ENCODE results near the gene RAPGEF2.
A peak's percentile ranks its signal among the peaks of the same experiment; 100 is the strongest.

RAPGEF2 gene

DNA sequence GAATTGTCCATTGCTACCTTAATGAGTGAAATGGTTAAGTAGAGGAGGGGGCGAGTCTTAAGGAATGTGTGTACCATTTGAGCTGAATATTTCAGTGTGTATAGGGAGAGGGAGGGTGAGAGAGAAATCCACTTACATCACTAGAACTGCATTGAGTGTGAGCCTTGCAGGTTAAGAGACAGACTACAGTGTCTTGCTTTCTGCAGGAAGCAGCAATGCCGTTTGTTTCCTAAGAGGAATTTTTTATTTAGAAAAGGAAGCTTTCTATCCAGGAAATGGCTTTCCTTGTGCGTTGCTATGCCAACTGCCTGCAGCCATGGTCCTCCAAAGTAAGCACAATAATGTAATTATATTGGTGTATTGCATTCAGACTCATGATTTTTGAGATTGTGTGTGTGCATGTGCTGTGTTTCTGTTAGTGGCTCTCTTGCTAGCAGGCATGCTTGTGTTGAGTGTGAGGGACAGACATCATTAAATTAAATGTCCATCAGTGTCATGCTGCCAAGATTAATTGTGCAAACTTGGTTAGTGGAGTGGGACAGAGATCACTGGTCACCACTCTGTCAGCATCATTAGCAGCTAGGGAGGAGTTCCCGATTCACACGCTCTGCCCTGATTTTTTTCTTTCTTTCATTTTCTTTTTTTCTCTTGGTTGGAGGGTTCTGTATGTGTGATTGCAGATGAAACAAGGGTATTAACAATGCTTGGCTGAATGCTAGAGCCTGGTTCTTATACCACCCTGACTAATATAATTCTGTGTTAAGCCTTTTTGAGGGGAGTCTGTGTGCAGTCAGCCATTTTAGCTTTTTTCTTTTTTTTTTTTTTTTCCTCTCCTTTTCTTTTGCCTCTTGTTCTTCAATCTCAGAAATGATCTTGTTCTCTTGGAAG, 164.3 kb downstream of the RAPGEF2 start:
- Histone ChIP-seq H4K20me1 (peaks cover 0 to 50% (median 0%) of the 10 kb centered on the region in 11 experiments; a peak in 2 of 22 replicates), H3K4me2 (peak overlapping the region in 5 of 11 experiments; percentile 21 to 47 (median 29); a peak in 6 of 22 replicates), H3K9me3 (replicated peaks in 1 of 11) (no peaks in the 10 kb centered on the region), H3K9ac (no peak overlapping the region), H3K4me3 (no peak overlapping the region), H3K36me3 (peaks cover 0 to 61% (median 16%) of the 10 kb centered on the region in 11 experiments; a peak in 11 of 22 replicates), H3K27ac (no peak overlapping the region), H3K4me1 (peaks cover 0 to 40% (median 17%) of the 10 kb centered on the region in 10 experiments; a peak in 16 of 20 replicates), H3K27me3 (no peaks in the 10 kb centered on the region)
- no peak for TF ChIP-seq Cebpa-rat (IDR thresholded peaks at IDR 0.05)

DNA sequence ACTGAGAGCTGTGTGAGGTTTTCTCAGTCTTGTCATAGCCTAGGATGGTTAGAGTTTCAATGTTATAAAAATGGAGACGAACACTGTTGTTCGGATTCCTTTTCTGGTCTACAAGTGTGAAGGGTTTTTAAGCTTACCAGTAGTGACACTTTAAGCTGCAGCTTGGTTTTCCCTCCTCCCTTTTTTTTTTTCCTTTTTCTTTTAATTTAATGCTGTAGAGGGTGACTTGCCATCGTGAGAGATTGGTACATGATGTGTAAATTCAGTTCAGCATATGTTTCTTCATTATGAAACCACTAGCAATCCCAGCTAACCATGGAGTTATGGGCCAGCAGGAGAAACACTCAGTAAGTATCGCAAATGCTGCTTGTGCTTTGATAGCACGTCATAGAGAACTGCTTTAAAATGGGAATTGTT, 165.0 kb downstream of the RAPGEF2 start:
- no peaks in the 10 kb centered on the region for H3K27me3 ChIP-seq
- H3K36me3 ChIP-seq = peaks cover 0 to 55% (median 16%) of the 10 kb centered on the region in 11 experiments; a peak in 11 of 22 replicates
- H3K9me3 ChIP-seq (replicated peaks in 1 of 11) = no peaks in the 10 kb centered on the region
- H3K27ac ChIP-seq = no peak overlapping the region
- H3K4me1 ChIP-seq = peaks cover 0 to 46% (median 23%) of the 10 kb centered on the region in 10 experiments; a peak in 16 of 20 replicates
- H3K4me3 ChIP-seq = no peak overlapping the region
- H3K9ac ChIP-seq = no peak overlapping the region
- no peak for TF ChIP-seq Cebpa-rat (IDR thresholded peaks at IDR 0.05)
- H4K20me1 ChIP-seq = peaks cover 0 to 44% (median 0%) of the 10 kb centered on the region in 11 experiments; a peak in 2 of 22 replicates
- H3K4me2 ChIP-seq = no peak overlapping the region

DNA sequence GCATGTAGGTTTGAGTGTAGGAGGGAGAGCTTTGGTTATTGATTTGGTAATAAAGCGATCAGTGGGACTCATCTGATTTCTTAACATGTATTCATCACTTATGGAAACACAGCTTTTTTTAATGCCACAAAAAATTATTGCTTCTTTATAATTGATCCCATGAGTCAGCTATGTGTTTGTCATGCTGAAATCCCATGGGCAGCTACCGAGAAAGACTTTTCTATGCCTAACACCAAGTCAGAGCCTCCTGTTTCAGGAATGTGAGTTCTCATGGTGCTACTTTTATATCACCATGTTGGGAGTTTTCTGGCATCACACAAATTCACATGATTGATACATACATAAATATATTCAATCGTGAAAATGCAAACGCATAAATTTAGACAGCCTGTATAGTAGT, 165.7 kb downstream of the RAPGEF2 start:
- peaks cover 0 to 59% (median 16%) of the 10 kb centered on the region in 11 experiments; a peak in 12 of 22 replicates for H3K36me3 ChIP-seq

DNA sequence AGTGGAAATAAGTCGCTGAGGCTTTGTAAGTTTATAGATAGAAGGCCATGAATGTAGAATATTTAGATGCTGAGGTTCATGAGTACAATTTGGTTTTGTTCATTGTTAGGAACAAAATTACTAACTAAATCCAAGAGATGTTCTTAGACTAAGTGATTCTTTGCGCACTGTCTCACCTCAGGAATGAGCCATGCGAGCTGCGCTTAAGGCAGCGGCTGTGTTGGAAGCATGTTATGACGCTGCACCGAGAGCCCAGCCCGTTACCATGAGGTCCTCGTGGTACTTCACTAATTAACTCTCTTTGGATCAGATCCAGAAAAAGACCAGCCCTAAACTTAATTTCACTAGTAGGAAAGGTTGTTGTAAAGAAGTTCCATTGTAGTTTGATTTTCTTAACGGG, 166.2 kb downstream of the RAPGEF2 start:
- Histone ChIP-seq H3K27me3 (no peaks in the 10 kb centered on the region), H3K36me3 (peaks cover 0 to 59% (median 17%) of the 10 kb centered on the region in 11 experiments; a peak in 12 of 22 replicates), H3K4me1 (peaks cover 0 to 50% (median 25%) of the 10 kb centered on the region in 10 experiments; a peak in 16 of 20 replicates), H3K4me3 (no peak overlapping the region), H3K9ac (no peak overlapping the region), H4K20me1 (peaks cover 0 to 36% (median 0%) of the 10 kb centered on the region in 11 experiments; a peak in 2 of 22 replicates), H3K9me3 (replicated peaks in 1 of 11) (no peaks in the 10 kb centered on the region), H3K4me2 (no peak overlapping the region), H3K27ac (no peak overlapping the region)
- no peak for TF ChIP-seq Cebpa-rat (IDR thresholded peaks at IDR 0.05)

More for the DNA sequence above, 165.7 kb downstream of the RAPGEF2 start:
- no peaks in the 10 kb centered on the region for H3K9me3 ChIP-seq (replicated peaks in 1 of 11)
- no peak for TF ChIP-seq Cebpa-rat (IDR thresholded peaks at IDR 0.05)
- H3K27me3 ChIP-seq = no peaks in the 10 kb centered on the region
- H3K4me3 ChIP-seq = no peak overlapping the region
- H3K9ac ChIP-seq = no peak overlapping the region
- H3K27ac ChIP-seq = no peak overlapping the region
- H3K4me1 ChIP-seq = peaks cover 0 to 50% (median 25%) of the 10 kb centered on the region in 10 experiments; a peak in 16 of 20 replicates
- H3K4me2 ChIP-seq = no peak overlapping the region
- peaks cover 0 to 39% (median 0%) of the 10 kb centered on the region in 11 experiments; a peak in 2 of 22 replicates for H4K20me1 ChIP-seq

- H3K9ac ChIP-seq = no peak overlapping the region
- peaks cover 0 to 50% (median 25%) of the 10 kb centered on the region in 10 experiments; a peak in 16 of 20 replicates for H3K4me1 ChIP-seq
- H4K20me1 ChIP-seq = peaks cover 0 to 30% (median 0%) of the 10 kb centered on the region in 11 experiments; a peak in 2 of 22 replicates
- no peaks in the 10 kb centered on the region for H3K9me3 ChIP-seq (replicated peaks in 1 of 11)
- no peak overlapping the region for H3K27ac ChIP-seq
- no peak overlapping the region for H3K4me2 ChIP-seq
- peaks cover 0 to 50% (median 9%) of the 10 kb centered on the region in 11 experiments; a peak in 11 of 22 replicates for H3K36me3 ChIP-seq
- no peaks in the 10 kb centered on the region for H3K27me3 ChIP-seq
- no peak for TF ChIP-seq Cebpa-rat (IDR thresholded peaks at IDR 0.05)
- no peak overlapping the region for H3K4me3 ChIP-seq
These were observed 167.1 kb downstream of the RAPGEF2 start for GRCh38 chr4:159269956-159270355.

DNA sequence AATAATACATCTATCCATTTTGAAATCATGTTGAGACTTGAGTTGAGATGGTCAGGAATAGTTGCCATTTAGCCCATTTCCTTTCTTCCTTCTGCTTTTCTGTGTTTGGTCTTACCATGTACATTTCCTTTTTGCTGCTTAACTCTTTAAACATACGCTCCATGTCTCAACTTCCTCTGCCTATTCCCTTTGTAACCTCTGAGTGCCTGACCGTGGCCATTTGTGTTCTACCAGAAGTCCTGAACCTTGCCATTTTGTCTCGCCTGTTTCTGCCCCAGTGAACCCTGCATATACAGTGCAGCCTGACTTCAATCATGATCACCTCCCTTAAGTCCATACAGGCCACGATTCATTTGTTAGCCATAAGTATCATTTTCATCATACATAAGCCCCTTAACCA, 169.0 kb downstream of the RAPGEF2 start:
- Histone ChIP-seq H3K27me3 (no peaks in the 10 kb centered on the region), H3K4me3 (no peak overlapping the region), H3K27ac (peak overlapping the region in 5 of 11 experiments; percentile 31 to 49 (median 39); a peak in 8 of 22 replicates), H3K4me1 (peaks cover 0 to 48% (median 23%) of the 10 kb centered on the region in 10 experiments; a peak in 16 of 20 replicates), H3K4me2 (peak overlapping the region in 10 of 11 experiments; percentile 13 to 79 (median 64); a peak in 19 of 22 replicates), H3K9ac (no peak overlapping the region), H3K36me3 (peaks cover 0 to 33% (median 11%) of the 10 kb centered on the region in 11 experiments; a peak in 8 of 22 replicates), H3K9me3 (replicated peaks in 1 of 11) (peaks cover 0 to 4% (median 0%) of the 10 kb centered on the region in 11 experiments; a peak in 2 of 22 replicates), H4K20me1 (peaks cover 0 to 11% (median 0%) of the 10 kb centered on the region in 11 experiments; a peak in 2 of 22 replicates)
- no peak for TF ChIP-seq Cebpa-rat (IDR thresholded peaks at IDR 0.05)

DNA sequence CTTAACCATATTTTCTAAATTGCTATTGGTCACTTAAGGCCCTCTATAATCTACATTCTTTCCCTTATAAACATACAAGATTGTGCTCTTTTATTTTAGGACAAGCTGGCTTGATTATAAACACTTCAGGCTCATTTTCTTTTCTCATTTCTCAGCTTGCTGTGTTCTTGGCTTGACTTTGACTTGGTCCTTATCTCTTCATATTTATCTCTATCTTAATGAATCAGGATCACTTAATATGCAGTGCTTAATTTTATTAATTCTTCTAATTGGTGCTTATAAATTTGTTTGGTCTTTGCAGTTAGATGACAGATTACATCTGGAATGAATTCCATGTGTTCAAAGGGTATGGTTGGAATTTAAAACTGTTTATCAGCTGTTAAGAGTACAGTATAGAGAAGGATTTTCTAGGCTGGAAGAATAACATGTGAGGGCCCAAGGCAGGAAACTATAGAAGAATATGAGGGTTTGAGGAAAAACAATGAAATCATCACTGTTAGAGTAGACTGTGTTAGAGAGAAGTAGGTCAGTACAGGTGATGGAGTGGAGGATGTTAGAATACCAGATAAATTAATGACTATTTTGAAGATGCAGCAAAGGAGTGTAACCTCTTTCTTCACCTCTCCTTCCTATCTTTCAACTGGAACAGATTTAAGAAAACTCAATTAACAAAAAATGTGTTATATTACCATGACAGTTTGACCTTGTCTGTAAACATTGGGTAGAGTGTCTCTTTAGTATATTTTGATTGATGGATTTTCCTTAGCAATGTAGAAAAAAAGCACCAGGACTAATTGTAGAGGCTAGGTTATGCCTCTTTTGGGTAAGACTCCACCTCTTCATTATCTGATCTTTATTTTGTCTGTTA, 169.6 kb downstream of the RAPGEF2 start:
- Histone ChIP-seq H3K36me3 (peaks cover 0 to 29% (median 11%) of the 10 kb centered on the region in 11 experiments; a peak in 8 of 22 replicates), H3K27me3 (no peaks in the 10 kb centered on the region), H3K4me2 (peak overlapping the region in 7 of 11 experiments; percentile 37 to 79 (median 67); a peak in 14 of 22 replicates), H3K4me1 (peaks cover 0 to 42% (median 17%) of the 10 kb centered on the region in 10 experiments; a peak in 15 of 20 replicates), H4K20me1 (peaks cover 0 to 5% (median 0%) of the 10 kb centered on the region in 11 experiments; a peak in 2 of 22 replicates), H3K9me3 (replicated peaks in 1 of 11) (peaks cover 0 to 4% (median 0%) of the 10 kb centered on the region in 11 experiments; a peak in 3 of 22 replicates), H3K4me3 (no peak overlapping the region), H3K9ac (no peak overlapping the region), H3K27ac (peak overlapping the region in 5 of 11 experiments; percentile 31 to 47 (median 39); a peak in 8 of 22 replicates)
- no peak for TF ChIP-seq Cebpa-rat (IDR thresholded peaks at IDR 0.05)

DNA sequence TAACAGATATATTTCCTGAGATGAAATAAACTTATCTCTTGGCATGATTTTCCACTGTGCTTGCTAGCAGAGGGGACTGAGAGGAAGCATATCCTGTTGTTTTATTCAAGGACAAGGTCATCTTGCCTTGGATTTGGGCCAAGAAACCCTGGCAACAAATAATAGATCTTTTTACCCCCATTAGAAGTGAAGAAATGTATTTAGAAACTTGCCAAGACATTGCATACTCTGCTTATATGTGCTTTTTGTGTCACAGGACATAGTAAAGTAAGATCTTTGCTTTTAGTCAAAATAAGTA, 170.2 kb downstream of the RAPGEF2 start:
- Histone ChIP-seq H3K9me3 (replicated peaks in 1 of 11) (peaks cover 0 to 7% (median 0%) of the 10 kb centered on the region in 11 experiments; a peak in 4 of 22 replicates), H4K20me1 (no peaks in the 10 kb centered on the region; a peak in 2 of 22 replicates), H3K4me1 (peaks cover 0 to 37% (median 17%) of the 10 kb centered on the region in 10 experiments; a peak in 15 of 20 replicates), H3K4me3 (no peak overlapping the region), H3K9ac (no peak overlapping the region), H3K36me3 (peaks cover 0 to 25% (median 9%) of the 10 kb centered on the region in 11 experiments; a peak in 8 of 22 replicates), H3K27me3 (no peaks in the 10 kb centered on the region), H3K4me2 (peak overlapping the region in 5 of 11 experiments; percentile 12 to 79 (median 67); a peak in 8 of 22 replicates), H3K27ac (peak overlapping the region in 1 of 11 experiments; percentile 39; a peak in 1 of 22 replicates)
- TF ChIP-seq Cebpa-rat (IDR thresholded peaks at IDR 0.05) = no peak
